ENCODE data around the gene RNF5.

RNF5 gene

DNA sequence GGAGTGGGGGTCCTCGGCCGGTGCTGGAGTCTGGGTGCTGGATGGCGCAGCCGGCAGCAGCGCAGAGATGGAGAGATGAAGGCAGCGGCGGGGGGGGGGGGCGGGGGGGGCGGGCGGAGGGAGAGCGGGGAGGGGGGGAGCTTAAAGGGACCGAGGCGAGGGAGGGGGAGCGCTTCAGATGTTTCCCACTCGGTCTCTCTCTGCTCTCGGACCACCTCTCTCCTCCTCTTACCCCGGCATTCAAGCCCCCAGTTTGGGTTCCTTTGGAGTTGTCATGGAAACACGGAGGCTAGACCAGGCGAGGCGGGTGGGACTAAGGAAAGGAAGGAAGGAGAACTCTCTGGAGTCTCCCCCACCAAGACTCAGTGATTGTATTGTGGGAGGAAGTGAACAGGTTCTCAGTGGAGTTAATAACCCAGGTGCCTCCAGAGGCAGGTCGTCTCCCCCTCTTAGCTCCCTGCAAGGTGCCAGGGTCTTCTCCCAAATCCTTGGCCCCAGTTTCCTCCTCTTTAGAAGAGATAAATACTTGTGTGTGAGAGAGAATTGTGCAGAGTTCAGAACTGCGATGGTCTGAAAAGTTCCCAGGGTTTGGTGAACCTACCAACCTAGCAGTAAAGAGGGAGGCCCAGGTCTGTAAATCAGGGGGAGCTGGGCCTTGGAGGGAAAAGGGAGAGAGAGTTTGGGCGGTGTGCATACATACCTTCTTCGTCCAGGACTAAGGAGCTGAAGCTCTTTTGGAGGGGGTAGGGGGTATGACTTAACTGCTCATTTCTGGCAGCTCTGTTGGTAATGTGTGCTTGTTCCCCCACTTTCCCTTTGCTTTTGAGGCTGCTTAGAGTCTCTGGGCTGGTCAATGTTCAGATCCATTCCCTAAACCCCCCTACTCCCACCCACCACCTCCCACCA lies 26.1 kb upstream of the RNF5 start, which contains the start of gene PRRT1:
TSS of gene PRRT1 (minus strand) at position 77 of the 906 bp plus-strand sequence. CDS start 112 bp downstream, outside the sequence.
- no peak for DNase-seq (ENCODE audit: low read depth in 3 of 3)

DNA sequence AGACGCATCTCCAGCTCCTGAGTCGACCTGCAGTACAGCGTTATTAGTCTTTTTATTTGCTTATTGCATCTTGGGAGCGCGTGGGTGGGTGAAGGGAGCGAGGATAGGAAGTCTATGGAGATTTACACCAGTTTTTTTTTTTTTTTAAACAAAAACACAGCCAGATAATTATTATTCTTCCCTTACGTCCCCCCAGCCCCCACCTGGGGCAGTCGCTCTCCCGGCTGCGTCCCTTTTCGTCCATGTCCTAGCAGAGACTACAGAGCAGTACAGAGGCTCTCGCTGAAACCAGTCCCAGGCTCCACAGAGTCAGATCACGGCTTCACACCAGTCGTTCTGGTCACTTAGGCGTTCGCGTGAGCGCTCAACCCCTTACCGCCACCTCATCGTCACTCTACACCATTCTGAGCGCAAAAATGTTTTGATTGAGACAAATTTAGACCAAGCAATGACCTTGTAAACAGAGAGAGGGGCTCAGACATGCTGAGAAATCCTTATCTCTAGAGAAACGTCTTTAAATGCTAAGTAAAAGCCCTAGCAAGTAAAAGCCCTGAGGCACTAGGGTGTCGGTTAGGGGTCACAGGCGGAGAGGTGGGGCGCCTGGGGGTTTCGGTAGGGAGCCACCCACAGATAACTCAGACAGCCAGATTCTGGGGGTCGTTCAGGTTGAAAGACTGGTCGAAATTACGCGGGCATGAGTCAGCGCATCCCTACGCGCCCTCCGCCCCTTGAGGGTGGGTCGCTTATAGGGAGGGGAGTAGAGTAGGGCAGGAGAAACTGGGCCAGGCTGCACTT lies 25.2 kb upstream of the RNF5 start:
- no peak for DNase-seq (ENCODE audit: low read depth in 3 of 3)

DNA sequence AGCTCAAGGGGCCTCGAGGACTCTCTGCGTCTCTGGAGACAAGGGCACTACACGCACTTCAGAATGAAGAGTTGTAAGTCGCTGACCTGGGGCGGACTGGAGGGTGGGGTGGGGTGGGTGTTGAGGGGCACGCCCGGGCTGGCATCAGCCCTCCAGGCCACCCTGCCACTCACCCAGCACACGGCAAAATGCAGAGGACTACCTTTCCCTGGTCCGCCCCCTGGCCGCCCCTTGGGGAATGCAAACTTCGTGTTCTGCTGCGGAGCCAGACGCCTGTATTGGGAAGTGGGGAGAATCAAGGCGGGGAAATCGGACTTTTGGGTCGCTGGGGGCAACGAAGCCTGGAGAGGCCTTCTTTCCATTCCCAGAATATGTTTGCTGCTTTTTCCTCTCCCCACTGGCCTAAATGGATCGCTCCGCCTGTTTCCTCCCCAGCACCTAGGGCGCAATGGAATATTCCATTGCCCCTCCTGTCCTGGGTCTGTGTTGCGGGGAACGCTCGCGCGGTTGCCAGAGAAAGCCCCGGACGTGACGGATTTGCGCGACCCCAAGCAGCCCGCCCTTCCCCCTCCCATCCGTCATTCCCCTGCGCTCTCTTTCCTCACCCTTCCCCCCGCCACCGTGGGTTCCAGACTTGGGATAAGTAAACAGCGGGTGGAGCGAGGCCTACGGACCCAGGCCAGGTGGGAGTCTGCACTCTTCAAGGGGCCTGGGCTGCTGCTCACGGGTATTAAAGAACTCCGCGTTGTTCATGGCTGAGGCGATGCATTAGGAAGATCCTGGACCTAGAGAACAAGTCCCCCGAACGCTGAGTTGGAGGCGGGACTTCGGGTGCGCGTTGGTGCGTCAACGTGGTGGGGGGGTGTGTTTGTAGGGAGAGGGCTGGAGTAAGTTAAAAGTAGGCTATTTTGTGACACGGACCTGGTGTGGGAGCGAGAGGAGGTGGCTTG lies 24.4 kb upstream of the RNF5 start, which contains the start of gene PPT2:
TSS of gene PPT2 (plus strand) at position 578 of the 950 bp plus-strand sequence. CDS start 454 bp downstream, outside the sequence.
- DNase-seq (ENCODE audit: low read depth in 3 of 3): peak in 2 of 3 experiments; percentile 35 to 46

DNA sequence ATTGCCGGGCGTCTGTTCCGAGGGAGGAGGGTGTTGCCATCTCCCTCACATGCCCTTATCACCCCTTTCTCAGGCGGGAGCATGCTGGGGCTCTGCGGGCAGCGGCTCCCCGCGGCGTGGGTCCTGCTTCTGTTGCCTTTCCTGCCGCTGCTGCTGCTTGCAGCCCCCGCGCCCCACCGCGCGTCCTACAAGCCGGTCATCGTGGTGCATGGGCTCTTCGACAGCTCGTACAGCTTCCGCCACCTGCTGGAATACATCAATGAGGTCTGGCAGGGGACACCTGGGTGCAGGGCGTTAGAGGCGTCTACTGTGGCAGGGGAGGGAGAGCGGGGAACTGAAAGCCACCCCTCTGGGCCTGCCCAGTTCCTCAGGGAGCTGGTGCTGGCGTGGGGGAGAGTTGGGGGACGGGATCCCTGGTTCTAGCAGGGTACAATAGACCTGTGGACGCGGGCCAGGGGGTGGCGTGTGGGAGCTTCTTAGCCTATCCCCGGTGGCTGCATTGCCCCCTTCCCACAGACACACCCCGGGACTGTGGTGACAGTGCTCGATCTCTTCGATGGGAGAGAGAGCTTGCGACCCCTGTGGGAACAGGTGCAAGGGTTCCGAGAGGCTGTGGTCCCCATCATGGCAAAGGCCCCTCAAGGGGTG lies 23.6 kb upstream of the RNF5 start:
- DNase-seq (ENCODE audit: low read depth in 3 of 3): peak in 1 of 3 experiments; percentile 32

DNA sequence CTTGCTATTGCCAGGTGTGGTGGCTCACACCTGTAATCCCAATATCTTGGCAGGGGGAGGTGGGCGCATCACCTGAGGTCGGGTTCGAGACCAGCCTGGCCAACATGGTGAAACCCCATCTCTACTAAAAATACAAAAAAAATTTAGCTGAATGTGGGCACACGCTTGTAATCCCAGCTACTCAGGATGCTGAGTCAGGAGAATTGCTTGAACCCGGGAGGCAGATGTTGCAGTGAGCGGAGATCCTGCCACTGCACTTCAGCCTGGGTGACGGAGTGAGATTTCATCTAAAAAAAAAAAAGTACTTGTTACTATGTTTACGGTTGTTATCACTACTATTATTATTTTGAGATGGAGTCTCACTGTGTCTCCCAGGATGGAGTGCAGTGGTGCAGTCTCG lies 21.3 kb upstream of the RNF5 start:
- DNase-seq (ENCODE audit: low read depth in 3 of 3): no peak

DNA sequence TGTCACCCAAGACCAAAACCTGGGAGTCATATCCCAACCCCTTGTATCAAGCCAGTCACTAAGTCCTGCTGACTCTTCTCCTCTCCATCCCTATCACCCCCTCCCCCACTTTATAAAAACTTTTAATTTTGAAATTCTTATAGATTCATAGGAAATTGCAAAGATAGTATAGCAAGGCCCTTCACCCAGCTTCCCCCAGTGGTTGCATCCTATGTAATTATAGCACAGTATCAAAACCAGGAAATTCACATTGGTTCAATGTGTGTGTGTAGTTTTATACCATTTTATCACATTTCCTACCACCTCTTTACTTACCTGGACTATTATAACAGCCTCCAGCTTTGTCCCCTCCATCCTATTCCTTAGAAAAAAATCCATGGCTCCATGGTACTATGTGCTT lies 20.2 kb upstream of the RNF5 start:
- no peak for DNase-seq (ENCODE audit: low read depth in 3 of 3)

DNA sequence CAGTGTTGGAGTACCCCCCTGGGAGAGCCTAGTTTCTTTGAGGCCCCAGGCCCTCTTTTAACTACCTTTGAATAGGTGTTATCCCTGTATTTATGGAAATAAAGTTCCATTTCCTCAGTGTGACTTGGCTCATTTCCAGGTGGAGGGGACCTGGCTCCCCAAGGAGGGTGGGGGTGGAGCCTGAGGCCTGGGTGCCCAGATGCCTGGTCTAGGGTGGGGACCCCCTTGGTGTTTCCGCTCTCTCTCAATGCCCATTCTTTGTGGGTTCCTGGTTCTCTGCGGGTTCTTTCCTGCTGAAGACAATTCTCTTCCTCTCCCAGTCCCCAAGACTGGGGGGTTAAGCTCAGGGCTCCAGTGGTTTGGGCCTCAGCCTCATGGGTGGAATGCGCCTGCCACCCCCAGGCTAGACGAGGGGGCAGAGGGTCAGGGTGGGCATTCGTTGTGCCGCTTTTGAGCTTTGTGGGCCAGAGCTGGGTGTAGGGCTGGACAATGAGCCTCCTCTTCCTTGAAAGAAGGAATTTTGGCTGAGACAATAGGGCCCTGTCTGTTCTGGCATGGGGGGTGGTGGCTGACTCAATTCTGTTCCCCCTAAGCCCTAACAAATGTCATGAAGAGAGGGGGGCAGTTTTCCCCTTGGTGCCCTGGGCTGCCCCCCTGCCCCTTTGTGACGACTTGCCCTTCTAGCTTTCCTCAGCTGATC lies 14.5 kb upstream of the RNF5 start:
- DNase-seq (ENCODE audit: low read depth in 3 of 3): no peak

DNA sequence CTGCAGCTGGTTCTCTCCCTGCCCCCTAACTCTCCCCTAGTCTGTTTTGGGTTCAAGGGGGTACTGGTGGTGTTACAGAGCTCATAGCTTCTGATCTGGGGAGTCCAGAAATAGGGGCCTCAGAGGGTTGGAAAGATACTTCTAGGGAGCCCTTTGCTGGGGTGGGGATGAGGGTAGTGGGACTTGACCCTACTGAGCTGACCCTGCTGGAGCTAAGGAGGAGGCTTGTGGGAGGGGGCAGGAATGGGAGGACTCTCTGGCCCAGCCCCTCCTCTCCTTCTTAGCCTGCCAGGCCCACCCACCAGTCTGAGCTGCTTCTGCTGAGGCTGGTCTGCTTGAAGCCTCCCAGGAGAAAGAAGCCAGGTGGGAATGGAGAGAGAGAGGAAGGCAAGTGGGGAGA lies 13.9 kb upstream of the RNF5 start, which contains the start of gene EGFL8:
TSS of gene EGFL8 (plus strand) at position 301 of the 400 bp plus-strand sequence. CDS start 1,571 bp downstream, outside the sequence.
- DNase-seq (ENCODE audit: low read depth in 3 of 3): no peak

DNA sequence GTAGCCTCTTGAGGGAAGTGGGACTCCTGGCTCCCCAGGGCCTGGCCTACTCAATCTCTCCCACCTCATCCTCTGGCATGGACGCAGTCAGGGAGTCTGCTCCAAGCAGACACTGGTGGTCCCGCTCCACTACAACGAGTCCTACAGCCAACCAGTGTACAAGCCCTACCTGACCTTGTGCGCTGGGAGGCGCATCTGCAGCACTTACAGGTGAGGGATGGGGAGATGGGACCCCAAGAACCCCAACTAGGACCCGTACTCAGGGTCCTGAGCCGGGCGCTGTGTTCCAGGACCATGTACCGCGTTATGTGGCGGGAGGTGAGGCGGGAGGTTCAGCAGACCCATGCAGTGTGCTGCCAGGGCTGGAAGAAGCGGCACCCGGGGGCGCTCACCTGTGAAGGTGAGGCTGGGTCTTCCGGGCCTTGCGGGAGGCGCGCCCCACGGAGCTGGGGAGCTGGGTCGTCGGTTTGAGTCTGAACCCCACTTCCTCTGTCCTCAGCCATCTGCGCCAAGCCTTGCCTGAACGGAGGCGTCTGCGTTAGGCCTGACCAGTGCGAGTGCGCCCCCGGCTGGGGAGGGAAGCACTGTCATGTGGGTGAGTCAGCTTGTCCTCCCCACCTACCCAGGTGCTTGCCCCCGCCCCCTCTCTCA lies 11.7 kb upstream of the RNF5 start:
- DNase-seq (ENCODE audit: low read depth in 3 of 3): no peak

DNA sequence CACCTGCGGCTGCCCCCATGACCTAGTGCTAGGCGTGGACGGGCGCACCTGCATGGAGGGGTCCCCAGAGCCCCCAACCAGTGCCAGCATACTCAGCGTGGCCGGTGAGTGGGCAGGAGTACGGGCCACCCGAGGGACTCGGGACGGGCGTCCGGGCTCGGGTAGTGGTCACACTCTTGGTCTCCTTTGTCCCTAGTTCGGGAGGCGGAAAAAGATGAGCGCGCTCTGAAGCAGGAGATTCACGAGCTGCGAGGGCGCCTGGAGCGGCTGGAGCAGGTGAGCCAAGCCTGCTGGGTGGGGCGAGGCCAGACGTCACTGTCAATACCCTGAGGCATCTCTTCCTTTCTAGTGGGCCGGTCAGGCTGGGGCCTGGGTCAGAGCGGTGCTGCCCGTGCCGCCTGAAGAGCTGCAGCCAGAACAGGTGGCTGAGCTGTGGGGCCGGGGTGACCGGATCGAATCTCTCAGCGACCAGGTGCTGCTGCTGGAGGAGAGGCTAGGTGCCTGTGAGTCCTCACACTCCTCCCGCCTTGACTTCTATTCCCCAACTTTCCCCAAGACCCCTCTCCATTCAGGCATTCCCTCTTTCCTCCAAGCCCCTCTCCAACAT lies 10.9 kb upstream of the RNF5 start:
- no peak for DNase-seq (ENCODE audit: low read depth in 3 of 3)

DNA sequence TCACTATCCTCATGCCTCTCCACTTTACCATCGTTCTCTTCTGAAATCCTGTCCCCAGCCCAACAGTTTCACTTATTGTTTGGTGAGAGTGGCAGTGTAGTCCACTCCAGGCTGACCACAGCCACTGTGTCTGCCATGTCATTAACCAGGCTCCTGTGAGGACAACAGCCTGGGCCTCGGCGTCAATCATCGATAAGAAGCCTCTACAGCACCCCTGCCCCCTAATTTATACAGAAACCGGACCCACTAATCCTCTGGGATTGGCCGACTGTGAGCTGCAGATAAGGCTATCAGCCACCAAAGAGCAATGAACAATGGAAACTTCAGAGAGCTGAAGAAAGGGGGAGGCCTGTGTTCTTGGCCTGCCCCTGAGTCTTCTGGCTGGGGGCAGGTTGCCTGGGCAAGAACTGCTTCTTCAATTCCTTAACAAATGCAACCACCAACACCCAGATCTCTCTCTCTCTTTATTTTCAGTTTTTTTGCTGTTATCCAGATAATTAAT lies 10.4 kb upstream of the RNF5 start:
- DNase-seq (ENCODE audit: low read depth in 3 of 3): no peak

DNA sequence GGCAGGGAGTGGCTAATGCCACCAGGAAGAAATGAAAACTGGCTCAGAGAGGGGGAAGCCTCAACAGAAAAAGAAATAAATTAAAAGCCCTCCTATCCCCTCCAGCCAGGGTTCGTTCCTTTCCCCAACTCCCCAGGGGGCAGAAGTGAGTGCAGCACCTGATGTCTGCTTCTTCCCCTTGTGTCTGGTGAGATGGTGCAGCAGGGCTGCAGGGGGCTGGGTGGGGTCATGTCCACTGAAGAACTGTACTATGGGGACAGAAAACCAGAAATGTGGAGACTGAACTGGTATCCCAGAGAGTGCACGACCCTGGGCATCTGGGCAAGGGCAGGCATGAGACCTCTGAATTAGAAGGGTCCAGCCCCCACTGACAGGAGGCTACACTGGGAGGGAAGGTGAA lies 9.9 kb upstream of the RNF5 start:
- DNase-seq (ENCODE audit: low read depth in 3 of 3): no peak

DNA sequence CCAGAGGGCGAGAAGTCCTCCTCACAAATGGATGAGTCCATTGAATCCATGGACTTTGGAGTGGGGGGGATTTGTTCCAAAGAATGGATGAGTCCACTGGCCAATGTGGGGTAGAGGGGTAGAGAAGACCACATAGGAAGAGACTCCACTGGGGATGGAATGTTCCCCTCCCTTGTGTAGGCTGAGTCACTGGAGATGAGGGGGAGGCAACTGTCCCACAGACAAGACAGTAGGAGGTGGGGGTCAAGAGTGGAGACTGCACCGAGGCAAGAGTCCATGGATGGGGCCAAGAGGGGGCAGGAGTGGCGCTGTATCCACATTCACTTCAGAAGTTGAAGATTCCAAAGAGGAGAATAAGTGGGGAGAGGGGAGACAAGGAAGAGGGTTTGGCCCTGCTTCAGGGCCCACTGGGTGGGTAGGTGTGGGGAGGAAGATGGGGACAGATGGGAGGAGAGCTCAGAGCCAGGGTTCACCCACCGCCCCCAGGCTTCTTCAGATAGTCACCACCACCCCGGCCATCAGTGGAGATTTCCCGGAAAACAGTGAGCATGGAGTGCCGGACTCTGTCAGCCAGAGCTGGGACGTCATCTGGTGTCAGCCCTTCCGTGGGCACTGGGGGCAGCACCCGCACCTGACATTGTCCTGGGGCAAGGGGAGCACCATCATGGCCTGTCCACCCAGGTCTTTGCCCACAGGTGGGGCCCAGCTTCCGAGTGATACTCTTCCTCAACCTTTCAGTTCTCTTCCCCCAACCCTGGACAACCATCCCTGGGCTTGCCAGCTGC lies 9.2 kb upstream of the RNF5 start:
- DNase-seq (ENCODE audit: low read depth in 3 of 3): no peak

DNA sequence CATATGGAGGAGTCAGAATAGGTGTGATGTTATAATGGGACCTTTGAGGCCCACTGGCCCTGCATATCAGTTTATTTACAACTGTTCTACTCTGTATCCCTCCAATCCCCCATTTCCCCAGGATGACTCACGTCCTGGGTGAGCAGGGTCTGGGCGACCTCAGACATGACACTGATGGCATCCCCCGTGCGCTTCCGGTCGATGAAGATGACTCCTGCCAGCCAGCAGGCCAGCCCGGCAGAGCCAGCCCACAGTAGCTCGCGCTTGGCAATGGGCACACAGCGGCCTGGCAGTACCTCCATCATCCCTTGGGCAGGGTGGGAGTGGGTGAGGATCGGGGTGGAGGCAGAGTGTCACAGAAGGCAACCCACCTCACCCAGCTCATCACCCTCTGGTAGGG lies 7.9 kb upstream of the RNF5 start:
- no peak for DNase-seq (ENCODE audit: low read depth in 3 of 3)

DNA sequence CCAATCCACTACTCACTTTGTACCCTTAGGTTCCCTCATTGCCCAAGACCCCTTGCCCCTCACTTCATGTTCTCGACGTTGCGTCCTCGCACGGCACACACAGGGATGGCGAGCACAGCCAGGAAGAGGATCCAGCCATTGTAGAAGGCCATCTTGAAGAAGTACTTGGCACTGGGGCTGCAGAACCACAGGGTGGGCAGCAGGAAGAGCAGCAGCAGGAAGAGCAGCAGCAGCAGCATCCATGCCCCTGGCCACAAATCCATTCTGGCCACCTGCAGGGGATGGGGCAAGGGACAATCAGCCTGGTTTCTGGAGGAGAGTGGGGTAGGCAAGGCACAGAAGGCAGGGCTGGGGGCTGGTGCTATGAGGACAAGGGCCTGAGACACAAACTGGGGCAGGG lies 7.0 kb upstream of the RNF5 start:
- no peak for DNase-seq (ENCODE audit: low read depth in 3 of 3)

DNA sequence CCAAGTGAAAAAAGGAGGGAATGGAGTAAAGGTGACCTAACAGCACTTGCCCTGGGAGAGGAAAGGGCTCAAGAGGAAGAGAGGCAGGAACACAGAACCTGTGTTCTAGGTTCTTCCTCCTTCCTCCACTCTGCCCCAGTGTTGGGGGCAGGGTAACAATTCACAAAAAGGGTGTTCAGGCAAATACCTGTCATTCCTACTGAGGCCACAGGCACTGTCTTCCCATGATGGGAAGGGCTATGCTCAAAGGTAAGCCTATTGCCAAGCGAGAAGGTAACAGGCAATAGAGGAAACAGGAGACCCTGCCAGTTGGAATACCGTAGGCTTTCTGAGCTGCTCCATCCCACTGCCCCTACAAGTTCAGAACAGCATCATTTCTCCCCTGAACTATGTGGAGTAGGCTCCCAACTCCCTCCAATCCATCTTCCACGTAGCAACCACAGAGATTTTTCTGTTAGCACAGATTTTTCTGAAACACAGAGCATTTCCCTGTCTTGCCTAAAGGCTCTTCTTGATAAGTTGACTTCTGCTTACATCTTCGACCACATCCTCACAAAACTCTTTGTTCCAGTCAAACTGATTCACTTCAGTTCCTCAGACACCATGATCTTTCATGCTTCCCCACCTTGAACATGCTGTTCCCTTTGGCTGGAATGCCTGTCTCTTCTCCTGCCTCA lies 5.0 kb upstream of the RNF5 start:
- DNase-seq (ENCODE audit: low read depth in 3 of 3): no peak

DNA sequence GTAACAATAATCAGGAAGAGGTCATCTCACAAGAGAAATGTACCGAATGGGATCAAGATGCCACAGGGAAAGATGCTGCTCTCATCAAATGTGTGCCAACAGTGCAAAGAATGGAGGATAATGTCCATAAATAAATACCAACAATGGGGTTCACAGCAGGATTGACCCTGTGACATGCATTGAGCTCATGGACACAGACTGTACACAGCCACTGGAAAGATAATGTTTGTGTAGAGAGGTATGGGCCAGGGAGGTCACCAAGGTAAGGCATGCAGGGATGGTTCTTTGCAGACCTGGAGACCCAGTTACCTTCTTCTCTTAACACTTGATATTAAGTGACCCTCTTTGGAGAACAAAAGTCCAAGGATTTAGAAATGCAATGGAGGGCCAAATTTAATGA lies 3.8 kb upstream of the RNF5 start:
- no peak for DNase-seq (ENCODE audit: low read depth in 3 of 3)

DNA sequence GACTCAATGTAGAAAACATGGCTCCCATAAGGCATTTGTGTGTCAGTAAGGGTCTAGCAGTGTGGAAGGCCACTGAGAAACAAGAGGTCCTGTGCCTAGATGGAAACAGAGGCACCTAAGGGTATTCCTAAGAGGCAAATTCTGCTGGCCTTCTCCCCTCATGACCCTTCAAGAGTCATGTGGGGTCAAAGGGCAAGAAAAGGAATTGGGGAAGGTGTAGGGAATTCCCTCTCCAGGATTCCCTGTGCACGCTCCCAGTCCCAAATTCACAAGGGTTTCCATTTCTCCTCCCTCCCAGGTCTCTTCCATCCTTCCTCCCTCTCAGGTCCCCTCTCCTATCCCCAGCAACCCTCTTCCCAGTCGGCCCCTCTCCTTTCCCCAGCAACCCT lies 2.9 kb upstream of the RNF5 start:
- no peak for DNase-seq (ENCODE audit: low read depth in 3 of 3)

All from stimulated activated CD4-positive, alpha-beta T cell treated with anti-CD3 and anti-CD28 coated beads, TNF-alpha, amount 100 ng/mL, for 4 hours (primary cell).